ENCODE results near the gene DCK.

GRCh38 chr4:71027611-71028010 is 34.2 kb downstream of the DCK start:
- TF ChIP-seq EZH2 (IDR thresholded peaks at IDR 0.05), result no peak
- TF ChIP-seq CTCF (IDR thresholded peaks at IDR 0.05), result no peak
- no peak for TF ChIP-seq EZH2phosphoT487 (IDR thresholded peaks at IDR 0.05)
